ENCODE measurements around the gene ZNF750.

DNA sequence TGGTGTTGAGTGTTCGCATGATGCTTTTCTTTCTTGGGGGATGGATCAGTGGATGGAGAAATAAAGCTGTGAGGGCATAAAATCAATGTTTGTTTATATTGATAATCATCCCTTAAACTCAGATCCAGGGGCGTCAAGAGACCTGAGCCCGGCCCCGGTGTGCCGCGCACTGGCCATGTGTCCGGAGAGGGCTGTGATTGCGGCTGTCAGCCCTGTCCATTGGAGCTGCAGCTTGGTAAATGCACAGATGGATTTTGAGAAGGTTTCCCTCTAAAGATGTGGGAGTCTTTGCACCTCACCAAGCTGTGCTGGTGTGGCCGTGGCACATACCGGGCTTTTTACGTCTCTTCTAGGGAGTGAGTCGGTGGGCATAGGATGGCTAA lies 21.6 kb upstream of the ZNF750 start:
- TF ChIP-seq, protein P1, sequence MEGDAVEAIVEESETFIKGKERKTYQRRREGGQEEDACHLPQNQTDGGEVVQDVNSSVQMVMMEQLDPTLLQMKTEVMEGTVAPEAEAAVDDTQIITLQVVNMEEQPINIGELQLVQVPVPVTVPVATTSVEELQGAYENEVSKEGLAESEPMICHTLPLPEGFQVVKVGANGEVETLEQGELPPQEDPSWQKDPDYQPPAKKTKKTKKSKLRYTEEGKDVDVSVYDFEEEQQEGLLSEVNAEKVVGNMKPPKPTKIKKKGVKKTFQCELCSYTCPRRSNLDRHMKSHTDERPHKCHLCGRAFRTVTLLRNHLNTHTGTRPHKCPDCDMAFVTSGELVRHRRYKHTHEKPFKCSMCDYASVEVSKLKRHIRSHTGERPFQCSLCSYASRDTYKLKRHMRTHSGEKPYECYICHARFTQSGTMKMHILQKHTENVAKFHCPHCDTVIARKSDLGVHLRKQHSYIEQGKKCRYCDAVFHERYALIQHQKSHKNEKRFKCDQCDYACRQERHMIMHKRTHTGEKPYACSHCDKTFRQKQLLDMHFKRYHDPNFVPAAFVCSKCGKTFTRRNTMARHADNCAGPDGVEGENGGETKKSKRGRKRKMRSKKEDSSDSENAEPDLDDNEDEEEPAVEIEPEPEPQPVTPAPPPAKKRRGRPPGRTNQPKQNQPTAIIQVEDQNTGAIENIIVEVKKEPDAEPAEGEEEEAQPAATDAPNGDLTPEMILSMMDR (IDR thresholded peaks at IDR 0.05; ENCODE audit: low read depth, low read length) = no peak
- TF ChIP-seq EZH2phosphoT487 (IDR thresholded peaks at IDR 0.05; ENCODE audit: low read depth) = no peak
